ENCODE data around the gene PCDHGA5.
"Not testable (repeated sequence)": the region's sequence is repeated elsewhere in the genome, so short reads cannot be mapped to it uniquely, and the experiment has no call there.

DNA sequence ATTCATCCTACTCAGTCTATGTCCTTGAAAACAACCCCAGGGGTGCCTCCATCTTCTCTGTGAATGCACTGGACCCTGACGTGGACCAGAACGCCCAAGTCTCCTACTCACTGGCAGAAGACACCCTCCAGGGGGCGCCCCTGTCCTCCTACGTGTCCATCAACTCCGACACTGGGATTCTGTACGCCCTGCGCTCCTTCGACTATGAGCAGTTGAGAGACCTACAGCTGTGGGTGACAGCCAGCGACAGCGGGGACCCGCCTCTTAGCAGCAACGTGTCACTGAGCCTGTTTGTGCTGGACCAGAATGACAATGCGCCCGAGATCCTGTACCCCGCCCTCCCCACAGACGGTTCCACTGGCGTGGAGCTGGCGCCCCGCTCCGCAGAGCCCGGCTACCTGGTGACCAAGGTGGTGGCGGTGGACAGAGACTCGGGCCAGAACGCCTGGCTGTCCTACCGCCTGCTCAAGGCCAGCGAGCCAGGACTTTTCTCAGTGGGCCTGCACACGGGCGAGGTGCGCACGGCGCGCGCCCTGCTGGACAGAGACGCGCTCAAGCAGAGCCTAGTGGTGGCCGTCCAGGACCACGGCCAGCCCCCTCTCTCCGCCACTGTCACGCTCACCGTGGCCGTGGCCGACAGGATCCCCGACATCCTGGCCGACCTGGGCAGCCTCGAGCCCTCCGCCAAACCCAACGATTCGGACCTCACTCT is 11.6 kb downstream of the PCDHGA5 start:
- TF ChIP-seq POLR2AphosphoS5, CTCF (IDR thresholded peaks at IDR 0.05): not testable (repeated sequence)
